ENCODE results near the gene NT5C1A.

DNA sequence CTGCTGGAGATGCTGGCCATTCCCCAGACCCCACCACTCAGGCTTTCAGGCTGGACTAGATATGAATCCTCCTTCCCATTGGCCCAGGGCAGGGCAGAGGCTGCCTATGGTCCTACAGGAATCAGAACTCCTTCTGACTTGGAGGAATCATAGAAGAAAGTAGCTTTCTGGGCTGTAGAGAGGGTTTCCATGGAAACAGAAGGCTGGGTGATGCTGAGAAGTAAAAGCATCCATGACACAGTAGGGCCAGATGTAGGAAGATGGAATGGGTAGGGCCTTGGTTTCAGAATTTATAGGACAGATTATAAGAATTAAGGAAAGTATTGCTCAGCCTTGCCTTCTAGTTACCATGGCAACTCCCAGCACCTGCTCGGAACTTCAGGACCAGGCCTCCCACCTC is 9.0 kb downstream of the NT5C1A start:
- TF ChIP-seq, protein P1, sequence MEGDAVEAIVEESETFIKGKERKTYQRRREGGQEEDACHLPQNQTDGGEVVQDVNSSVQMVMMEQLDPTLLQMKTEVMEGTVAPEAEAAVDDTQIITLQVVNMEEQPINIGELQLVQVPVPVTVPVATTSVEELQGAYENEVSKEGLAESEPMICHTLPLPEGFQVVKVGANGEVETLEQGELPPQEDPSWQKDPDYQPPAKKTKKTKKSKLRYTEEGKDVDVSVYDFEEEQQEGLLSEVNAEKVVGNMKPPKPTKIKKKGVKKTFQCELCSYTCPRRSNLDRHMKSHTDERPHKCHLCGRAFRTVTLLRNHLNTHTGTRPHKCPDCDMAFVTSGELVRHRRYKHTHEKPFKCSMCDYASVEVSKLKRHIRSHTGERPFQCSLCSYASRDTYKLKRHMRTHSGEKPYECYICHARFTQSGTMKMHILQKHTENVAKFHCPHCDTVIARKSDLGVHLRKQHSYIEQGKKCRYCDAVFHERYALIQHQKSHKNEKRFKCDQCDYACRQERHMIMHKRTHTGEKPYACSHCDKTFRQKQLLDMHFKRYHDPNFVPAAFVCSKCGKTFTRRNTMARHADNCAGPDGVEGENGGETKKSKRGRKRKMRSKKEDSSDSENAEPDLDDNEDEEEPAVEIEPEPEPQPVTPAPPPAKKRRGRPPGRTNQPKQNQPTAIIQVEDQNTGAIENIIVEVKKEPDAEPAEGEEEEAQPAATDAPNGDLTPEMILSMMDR (conservative IDR thresholded peaks at IDR 0.05; ENCODE audit: low read depth, low read length): no peak
- TF ChIP-seq EZH2 (IDR thresholded peaks at IDR 0.05; ENCODE audit: borderline replicate concordance, low read depth, low read length, poor library complexity, severe bottlenecking): no peak

All from A673 (cell line).